HG03571 (cell line): Measurements from ENCODE around the gene ECI1.
"Not testable (repeated sequence)": the region's sequence is repeated elsewhere in the genome, so short reads cannot be mapped to it uniquely, and the experiment has no call there.

Experiments used
- ATAC-seq: cut with Tn5 transposase; IDR thresholded peaks from one replicate; pipeline ENCODE4 v1.9.1; 2021; ENCODE audit not compliant: unreplicated experiment

ECI1 gene

GRCh38 chr16:2280461-2280860, 29.1 kb upstream of the ECI1 start:
- ATAC-seq: no peak

GRCh38 chr16:2278956-2279800, 27.8 kb upstream of the ECI1 start:
- no peak for ATAC-seq

- no peak for ATAC-seq
Measured at GRCh38 chr16:2278272-2278608, 26.9 kb upstream of the ECI1 start.

GRCh38 chr16:2277466-2278271, 26.3 kb upstream of the ECI1 start:
- no peak for ATAC-seq

GRCh38 chr16:2276368-2277195, 25.2 kb upstream of the ECI1 start:
- no peak for ATAC-seq

- ATAC-seq: no peak
Measured at GRCh38 chr16:2275476-2276367, 24.3 kb upstream of the ECI1 start.

GRCh38 chr16:2273931-2274330, 22.5 kb upstream of the ECI1 start:
- ATAC-seq: no peak

- no peak for ATAC-seq
Measured at GRCh38 chr16:2273484-2273883, 22.1 kb upstream of the ECI1 start.

GRCh38 chr16:2271848-2272461, 20.6 kb upstream of the ECI1 start:
- no peak for ATAC-seq

- ATAC-seq: no peak
Measured at GRCh38 chr16:2270588-2271470, 19.4 kb upstream of the ECI1 start.

- ATAC-seq: no peak
Measured at GRCh38 chr16:2270070-2270462, 18.7 kb upstream of the ECI1 start.

- peak; percentile 68 for ATAC-seq
Measured at GRCh38 chr16:2267913-2268666, 16.7 kb upstream of the ECI1 start, which contains the start of gene RNPS1. TSS of gene RNPS1 (minus strand) at chr16:2268126. CDS start at chr16:2264643, 3,483 bp downstream.

- ATAC-seq: peak; percentile 50
Measured at GRCh38 chr16:2267505-2267912, 16.1 kb upstream of the ECI1 start.

GRCh38 chr16:2266887-2267286, 15.5 kb upstream of the ECI1 start:
- ATAC-seq: not testable (repeated sequence)

GRCh38 chr16:2263026-2263425, 11.6 kb upstream of the ECI1 start:
- not testable (repeated sequence) for ATAC-seq

GRCh38 chr16:2260250-2260649, 8.9 kb upstream of the ECI1 start:
- ATAC-seq: no peak

GRCh38 chr16:2258530-2258929, 7.1 kb upstream of the ECI1 start:
- not testable (repeated sequence) for ATAC-seq

- no peak for ATAC-seq
Measured at GRCh38 chr16:2257726-2258125, 6.3 kb upstream of the ECI1 start.
